ENCODE measurements around the gene LRRC7. TPM values are rescaled to one million over a fixed set of nuclear protein-coding genes. Genes with fewer than 3 reads are reported as not detected.

The LRRC7 gene
- polyA plus RNA-seq, 1 donor from 2014 or later: 141 TPM

- TF ChIP-seq EZH2 (IDR thresholded peaks at IDR 0.05; ENCODE audit: borderline replicate concordance, insufficient read depth, low read length, poor library complexity, severe bottlenecking) (no peak), CTCF (IDR thresholded peaks at IDR 0.05; ENCODE audit: poor library complexity, severe bottlenecking) (no peak), MXI1 (conservative IDR thresholded peaks at IDR 0.05; ENCODE audit: poor library complexity, severe bottlenecking) (no peak), REST (IDR thresholded peaks at IDR 0.05; ENCODE audit: borderline replicate concordance) (no peak), TAF1 (IDR thresholded peaks at IDR 0.05; ENCODE audit: low read depth) (no peak), POLR2AphosphoS5 (IDR thresholded peaks at IDR 0.05) (no peak), SMC3 (conservative IDR thresholded peaks at IDR 0.05; ENCODE audit: poor library complexity) (no peak), EP300 (conservative IDR thresholded peaks at IDR 0.05; ENCODE audit: poor library complexity, severe bottlenecking) (no peak), RAD21 (conservative IDR thresholded peaks at IDR 0.05) (no peak)
- no peaks in the 10 kb centered on the region for H3K9me3 ChIP-seq (ENCODE audit: low read length)
Observed at GRCh38 chr1:69679965-69680364, 112.2 kb downstream of the LRRC7 start.

GRCh38 chr1:69686367-69686984, 118.8 kb downstream of the LRRC7 start:
- Histone ChIP-seq H3K36me3 (ENCODE audit: insufficient read depth, low read length) (peaks cover 7% of the 10 kb centered on the region), H3K9me2 (ENCODE audit: insufficient read depth, low read length) (no peaks in the 10 kb centered on the region), H3K9me3 (ENCODE audit: low read length) (no peaks in the 10 kb centered on the region), H2AFZ (ENCODE audit: low read depth, low read length) (no peak overlapping the region), H3K27ac (ENCODE audit: low read length) (no peak overlapping the region), H3K27me3 (ENCODE audit: insufficient read depth, low read depth, low read length) (no peaks in the 10 kb centered on the region), H4K20me1 (ENCODE audit: insufficient read depth) (no peaks in the 10 kb centered on the region), H3K4me2 (ENCODE audit: low read length) (no peak overlapping the region), H3K4me3 (ENCODE audit: low read length) (no peak overlapping the region), H3K9ac (ENCODE audit: low read length) (no peak overlapping the region), H3K79me2 (replicated peaks; ENCODE audit: insufficient read depth, low read length) (no peaks in the 10 kb centered on the region), H3F3A (ENCODE audit: insufficient read depth, low read length, poor library complexity, severe bottlenecking) (no peaks in the 10 kb centered on the region)
- TF ChIP-seq EZH2 (IDR thresholded peaks at IDR 0.05; ENCODE audit: borderline replicate concordance, insufficient read depth, low read length, poor library complexity, severe bottlenecking): no peak
- TF ChIP-seq RAD21 (conservative IDR thresholded peaks at IDR 0.05): no peak
- TF ChIP-seq POLR2AphosphoS5 (IDR thresholded peaks at IDR 0.05): no peak
- no peak for TF ChIP-seq EP300 (conservative IDR thresholded peaks at IDR 0.05; ENCODE audit: poor library complexity, severe bottlenecking)
- no peak for TF ChIP-seq REST (IDR thresholded peaks at IDR 0.05; ENCODE audit: borderline replicate concordance)
- TF ChIP-seq SMC3 (conservative IDR thresholded peaks at IDR 0.05; ENCODE audit: poor library complexity): no peak
- no peak for TF ChIP-seq MXI1 (conservative IDR thresholded peaks at IDR 0.05; ENCODE audit: poor library complexity, severe bottlenecking)
- no peak for TF ChIP-seq TAF1 (IDR thresholded peaks at IDR 0.05; ENCODE audit: low read depth)
- no peak for TF ChIP-seq CTCF (IDR thresholded peaks at IDR 0.05; ENCODE audit: poor library complexity, severe bottlenecking)

More at GRCh38 chr1:69679965-69680364, 112.2 kb downstream of the LRRC7 start:
- Histone ChIP-seq H3K79me2 (replicated peaks; ENCODE audit: insufficient read depth, low read length) (no peaks in the 10 kb centered on the region), H4K20me1 (ENCODE audit: insufficient read depth) (no peaks in the 10 kb centered on the region), H2AFZ (ENCODE audit: low read depth, low read length) (no peak overlapping the region), H3K4me3 (ENCODE audit: low read length) (no peak overlapping the region), H3K36me3 (ENCODE audit: insufficient read depth, low read length) (no peaks in the 10 kb centered on the region), H3K4me2 (ENCODE audit: low read length) (no peak overlapping the region), H3K9me2 (ENCODE audit: insufficient read depth, low read length) (no peaks in the 10 kb centered on the region), H3K27ac (ENCODE audit: low read length) (no peak overlapping the region), H3F3A (ENCODE audit: insufficient read depth, low read length, poor library complexity, severe bottlenecking) (no peaks in the 10 kb centered on the region), H3K27me3 (ENCODE audit: insufficient read depth, low read depth, low read length) (no peaks in the 10 kb centered on the region), H3K9ac (ENCODE audit: low read length) (no peak overlapping the region)

All from neural cell (in vitro differentiated cells).